H1 (cell line): ENCODE data around the gene GRID1. TPM values are rescaled to one million over a fixed set of nuclear protein-coding genes. Genes with fewer than 3 reads are reported as not detected.

Source experiments
- CTCF ChIA-PET: fragments of 300-600 bp; sonication (Branson Sonifier 250); formaldehyde crosslinking; loops from one replicate; lab custom pipeline; 2021; ENCODE audit not compliant: partially characterized antibody; lab: Charles Lee
- POLR2A ChIA-PET: fragments of 300-600 bp; sonication (Branson Sonifier 250); formaldehyde crosslinking; loops from one replicate; lab custom pipeline; 2021; ENCODE audit warnings: inconsistent platforms; ENCODE audit not compliant: partially characterized antibody; lab: Charles Lee
- DNase-seq, 2 experiments: peaks; one replicate each; pipeline versions ENCODE4 v3.0.0 to v3.0.0-alpha.2; 2010 to 2022; ENCODE audit warnings: low spot score in 2 of 2, low read depth in 1 of 2, mixed read lengths in 1 of 2
- FAIRE-seq: peaks from 2 replicates; lab custom pipeline; 2011; peaks lifted over from hg19 to GRCh38; lab: Jason Lieb, UNC
- H2AFZ ChIP-seq: 2 replicates; pipeline ENCODE4 v1.8.1; 2012; ENCODE audit warnings: low read length, inconsistent platforms
- H2AK5ac ChIP-seq: 2 replicates; pipeline ENCODE4 v1.6.1; 2013; ENCODE audit warnings: low read depth, low read length
- H2BK120ac ChIP-seq: replicated peaks from 2 replicates; pipeline ENCODE3; 2013; ENCODE audit warnings: low read depth, low read length, inconsistent platforms
- H2BK12ac ChIP-seq: 2 replicates; pipeline ENCODE4 v1.6.1; 2013; ENCODE audit warnings: low read depth, low read length
- H2BK15ac ChIP-seq: 2 replicates; pipeline ENCODE4 v1.6.1; 2013; ENCODE audit warnings: low read length
- H2BK20ac ChIP-seq: 2 replicates; pipeline ENCODE4 v1.6.1; 2013; ENCODE audit warnings: low read length
- H2BK5ac ChIP-seq: 2 replicates; pipeline ENCODE4 v1.6.1; 2013; ENCODE audit warnings: low read depth, low read length
- H3K14ac ChIP-seq: 2 replicates; pipeline ENCODE4 v1.6.1; 2013; ENCODE audit warnings: inconsistent platforms; ENCODE audit not compliant: insufficient read length
- H3K18ac ChIP-seq: 2 replicates; pipeline ENCODE4 v1.6.1; 2013; ENCODE audit warnings: low read length; ENCODE audit errors: extremely low read depth
- H3K23ac ChIP-seq: 2 replicates; pipeline ENCODE4 v1.6.1; 2013; ENCODE audit warnings: inconsistent platforms; ENCODE audit not compliant: insufficient read length
- H3K23me2 ChIP-seq: 2 replicates; pipeline ENCODE4 v1.6.1; 2013; ENCODE audit warnings: low read depth, low read length
- H3K27ac ChIP-seq: 2 replicates; pipeline ENCODE4 v1.6.1; 2011; ENCODE audit warnings: low read depth, low read length, inconsistent platforms
- H3K27me3 ChIP-seq, 4 experiments: replicated peaks in 1 of 4; 1 replicate in 1 of 4; 2 replicates in 3 of 4; pipeline versions ENCODE4 v1.6.1 to v1.8.1; 2011 to 2013; ENCODE audit warnings: low read length in 3 of 4, mild to moderate bottlenecking in 3 of 4, inconsistent platforms in 2 of 4, mixed read lengths in 2 of 4, moderate library complexity in 1 of 4; ENCODE audit not compliant: control insufficient read depth in 3 of 4, insufficient read depth in 3 of 4; ENCODE audit errors: extremely low read depth in 1 of 4
- H3K36me3 ChIP-seq, 4 experiments: 2 replicates each; pipeline versions ENCODE4 v1.6.1 to v1.8.1; 2011 to 2013; ENCODE audit warnings: mild to moderate bottlenecking in 4 of 4, low read length in 3 of 4, moderate library complexity in 2 of 4, control low read depth in 1 of 4, inconsistent platforms in 1 of 4; ENCODE audit not compliant: insufficient read depth in 4 of 4, control insufficient read depth in 2 of 4
- H3K4ac ChIP-seq: replicated peaks from 2 replicates; pipeline ENCODE3; 2013; ENCODE audit warnings: low read length, low read depth, mixed read lengths, inconsistent platforms; ENCODE audit not compliant: insufficient read length
- H3K4me1 ChIP-seq, 4 experiments: replicated peaks in 1 of 4; 1 replicate in 1 of 4; 2 replicates in 3 of 4; pipeline versions ENCODE4 v1.6.1 to v1.8.1; 2011 to 2013; ENCODE audit warnings: low read length in 3 of 4, inconsistent platforms in 2 of 4, mixed read lengths in 1 of 4; ENCODE audit not compliant: insufficient read depth in 4 of 4, control insufficient read depth in 3 of 4
- H3K4me2 ChIP-seq, 2 experiments: 2 replicates each; pipeline versions ENCODE4 v1.6.1 to v1.8.1; 2011 to 2013; ENCODE audit warnings: low read depth in 2 of 2, low read length in 2 of 2, control low read depth in 1 of 2, inconsistent platforms in 1 of 2, mild to moderate bottlenecking in 1 of 2; ENCODE audit not compliant: insufficient read depth in 1 of 2
- H3K4me3 ChIP-seq, 4 experiments: fragments of 200-600, 300-600 bp in 1 of 4; sonication (generic), shearing (Covaris generic), sonication (Bioruptor Twin) in 1 of 4; 2 replicates each; pipeline versions ENCODE4 v1.5.1 to v1.8.1; 2011 to 2016; ENCODE audit warnings: low read length in 4 of 4, low read depth in 3 of 4, control low read depth in 2 of 4, inconsistent platforms in 2 of 4, mild to moderate bottlenecking in 2 of 4, mixed read lengths in 1 of 4, moderate library complexity in 1 of 4; ENCODE audit not compliant: insufficient read depth in 2 of 4; ENCODE audit errors: extremely low read depth in 1 of 4
- H3K56ac ChIP-seq: replicated peaks from 2 replicates; pipeline ENCODE3; 2013; ENCODE audit warnings: low read depth, mild to moderate bottlenecking, mixed read lengths, low read length, inconsistent platforms; ENCODE audit not compliant: insufficient read length
- H3K79me1 ChIP-seq: 2 replicates; pipeline ENCODE4 v1.6.1; 2013; ENCODE audit warnings: low read depth, low read length, control low read depth
- H3K79me2 ChIP-seq, 2 experiments: 2 replicates each; pipeline versions ENCODE4 v1.6.1 to v1.8.1; 2012 to 2013; ENCODE audit warnings: low read length in 2 of 2, mild to moderate bottlenecking in 2 of 2, inconsistent platforms in 1 of 2; ENCODE audit not compliant: insufficient read depth in 2 of 2, control insufficient read depth in 1 of 2
- H3K9ac ChIP-seq, 4 experiments: replicated peaks in 1 of 4; 1 replicate in 1 of 4; 2 replicates in 3 of 4; pipeline versions ENCODE4 v1.6.1 to v1.8.1; 2011 to 2013; ENCODE audit warnings: low read depth in 3 of 4, low read length in 3 of 4, control low read depth in 2 of 4, mild to moderate bottlenecking in 2 of 4, moderate library complexity in 2 of 4, inconsistent platforms in 1 of 4; ENCODE audit errors: extremely low read depth in 1 of 4
- H3K9me3 ChIP-seq, 2 experiments: 2 replicates each; pipeline versions ENCODE4 v1.6.1 to v1.8.1; 2012 to 2013; ENCODE audit warnings: mild to moderate bottlenecking in 2 of 2, moderate library complexity in 2 of 2, control low read depth in 1 of 2, inconsistent platforms in 1 of 2, low read depth in 1 of 2, low read length in 1 of 2, mixed read lengths in 1 of 2; ENCODE audit not compliant: insufficient read depth in 2 of 2
- H4K20me1 ChIP-seq, 2 experiments: replicated peaks in 1 of 2; 2 replicates each; pipeline versions ENCODE3 to v1.8.1; 2011 to 2013; ENCODE audit warnings: inconsistent platforms in 2 of 2, low read length in 2 of 2, mild to moderate bottlenecking in 1 of 2; ENCODE audit not compliant: insufficient read depth in 2 of 2, control insufficient read depth in 1 of 2
- H4K5ac ChIP-seq: 2 replicates; pipeline ENCODE4 v1.6.1; 2013; ENCODE audit warnings: low read length, low read depth, mixed read lengths, inconsistent platforms; ENCODE audit not compliant: insufficient read length
- H4K8ac ChIP-seq: 2 replicates; pipeline ENCODE4 v1.8.0; 2013; ENCODE audit warnings: mild to moderate bottlenecking, moderate library complexity, low read length, inconsistent platforms; ENCODE audit not compliant: insufficient read depth; ENCODE audit errors: extremely low read depth
- H4K91ac ChIP-seq: replicated peaks from 2 replicates; pipeline ENCODE3; 2013; ENCODE audit warnings: low read length, mixed read lengths, inconsistent platforms; ENCODE audit not compliant: insufficient read length
- ASH2L ChIP-seq: fragments of 200-600, 300-600 bp; sonication (generic); IDR thresholded peaks from one replicate; pipeline ENCODE4 v1.7.1; 2017; ENCODE audit warnings: low read length
- ATF3 ChIP-seq: IDR thresholded peaks from 2 replicates; pipeline ENCODE4 v1.6.1; 2011; ENCODE audit warnings: low read depth, mild to moderate bottlenecking, low read length; ENCODE audit not compliant: insufficient read depth
- BACH1 ChIP-seq: IDR thresholded peaks from 2 replicates; pipeline ENCODE4 v1.6.1; 2012; ENCODE audit warnings: low read length, improper control_type of control experiment
- CBX5 ChIP-seq: fragments of 300-800, 300-1000 bp; sonication (generic); IDR thresholded peaks from 2 replicates; pipeline ENCODE4 v1.7.1; 2016; ENCODE audit warnings: antibody characterized with exemption, low read length, low read depth
- CBX8 ChIP-seq: fragments of 300-800, 300-1000 bp; sonication (generic); IDR thresholded peaks from 2 replicates; pipeline ENCODE4 v1.7.1; 2016; ENCODE audit warnings: low read depth, low read length, borderline replicate concordance
- CHD1 ChIP-seq: IDR thresholded peaks from 2 replicates; pipeline ENCODE4 v1.6.1; 2012; ENCODE audit warnings: low read depth, low read length, improper control_type of control experiment
- CTBP2 ChIP-seq: IDR thresholded peaks from 2 replicates; pipeline ENCODE4 v1.7.0; 2011; ENCODE audit warnings: borderline replicate concordance, mild to moderate bottlenecking, moderate library complexity, mixed read lengths, low read length; ENCODE audit not compliant: insufficient read depth, insufficient read length
- HDAC6 ChIP-seq: IDR thresholded peaks from one replicate; pipeline ENCODE4 v1.7.1; 2012; ENCODE audit warnings: low read depth, mild to moderate bottlenecking, inconsistent platforms, low read length, moderate library complexity
- RAD21 ChIP-seq, 2 experiments: IDR thresholded peaks in 1 of 2; conservative IDR thresholded peaks in 1 of 2; 2 replicates each; pipeline ENCODE4 v1.6.1; 2011; ENCODE audit warnings: low read depth in 2 of 2, low read length in 2 of 2, improper control_type of control experiment in 1 of 2, inconsistent platforms in 1 of 2, mild to moderate bottlenecking in 1 of 2, moderate library complexity in 1 of 2
- SIN3A ChIP-seq, 2 experiments: IDR thresholded peaks in 1 of 2; conservative IDR thresholded peaks in 1 of 2; 2 replicates each; pipeline ENCODE4 v1.6.1; 2011 to 2012; ENCODE audit warnings: low read length in 2 of 2, improper control_type of control experiment in 1 of 2, low read depth in 1 of 2, mild to moderate bottlenecking in 1 of 2
- SUZ12 ChIP-seq: fragments of 200-600 bp; sonication (generic); IDR thresholded peaks from 2 replicates; pipeline ENCODE4 v1.6.1; 2012; ENCODE audit warnings: mild to moderate bottlenecking, inconsistent platforms, low read length, moderate library complexity, mixed read lengths
- TCF12 ChIP-seq: IDR thresholded peaks from 2 replicates; pipeline ENCODE4 v1.6.1; 2011; ENCODE audit warnings: low read depth, mild to moderate bottlenecking, low read length
- ZNF274 ChIP-seq: IDR thresholded peaks from 2 replicates; pipeline ENCODE4 v1.7.0; 2012; ENCODE audit warnings: low read length, borderline replicate concordance; ENCODE audit errors: extremely low read depth
- WGBS, 2 experiments: shearing (Covaris generic) in 1 of 2; methylation state at CpG; one replicate each; pipeline versions ENCODE4 v1.1.6 to v1.1.7; 2013 to 2015; ENCODE audit warnings: low lambda C conversion rate in 2 of 2, mixed read lengths in 2 of 2, inconsistent platforms in 1 of 2, low coverage in 1 of 2, missing lambda C conversion rate in 1 of 2; ENCODE audit not compliant: insufficient replicate concordance in 2 of 2, insufficient coverage in 1 of 2, insufficient read length in 1 of 2; ENCODE audit errors: extremely low coverage in 1 of 2, missing lambda C conversion rate in 1 of 2; 5-methylcytosine and 5-hydroxymethylcytosine counted together
- polyA plus RNA-seq, 7 experiments: library from polyadenylated mRNA; depleted of rRNA in 3 of 7; stranded (reverse) in 5 of 7; unstranded in 2 of 7; fragments of >200 nt in 5 of 7; fragments of 200-250 nt in 2 of 7; gene quantifications; 1 replicate in 5 of 7; 2 replicates in 1 of 7; 4 replicates in 1 of 7; pipeline versions ENCODE4 v1.2.1 to v1.2.3, GENCODE V29; 2011 to 2013; ENCODE audit warnings: missing spikeins in 2 of 7, mixed read lengths in 2 of 7
- total RNA-seq: library from RNA; stranded (reverse); fragmentation: NEBNext Ultra II Directional; extraction: Animal tissue kit (Norgen Biotek cat#: 25700); gene quantifications from 2 replicates; pipeline ENCODE4 v1.2.1, GENCODE V29; 2021

The GRID1 gene
- total and polyA plus RNA-seq, 2 of the 8 experiments (the other 6 are each of a cell fraction or from before 2014, with no cell fraction given) = 0.22 to 0.30 TPM

- no peak overlapping the region for H3K4me2 ChIP-seq
- H4K20me1 ChIP-seq = no peaks in the 10 kb centered on the region
- no peak overlapping the region for H4K8ac ChIP-seq
- no peak overlapping the region for H2AK5ac ChIP-seq
- no peak overlapping the region for H2BK15ac ChIP-seq
- H3K18ac ChIP-seq = no peak overlapping the region
- no peak for FAIRE-seq
- H3K9ac ChIP-seq = no peak overlapping the region
- H2BK5ac ChIP-seq = no peak overlapping the region
- no peak overlapping the region for H4K5ac ChIP-seq
- H3K79me1 ChIP-seq = no peaks in the 10 kb centered on the region
- no peaks in the 10 kb centered on the region for H3K4me1 ChIP-seq
- no peak overlapping the region for H3K4me3 ChIP-seq
- H3K79me2 ChIP-seq = no peaks in the 10 kb centered on the region
- H2BK20ac ChIP-seq = no peak overlapping the region
- H3K27ac ChIP-seq = no peak overlapping the region
- H3K9me3 ChIP-seq = no peaks in the 10 kb centered on the region
- H3K23ac ChIP-seq = no peak overlapping the region
- no peak overlapping the region for H3K4ac ChIP-seq
- WGBS, 2 experiments = 94% methylated on average over 6 of the region's 6 CpGs; no CpG with 5 or more reads in 1 of the 2 experiments
- ChIA-PET POLR2A (no interaction called here), CTCF (interaction anchor here (0.7 to 1.6 kb wide), 3 partner anchors 14 to 48 kb away, joined by 3 to 6 read pairs (median 3); no protein-coding TSS in a partner anchor)
- H2BK12ac ChIP-seq = no peak overlapping the region
- no peak overlapping the region for H2BK120ac ChIP-seq
- H3K14ac ChIP-seq = no peak overlapping the region
- no peaks in the 10 kb centered on the region for H3K23me2 ChIP-seq
- H3K27me3 ChIP-seq = no peaks in the 10 kb centered on the region
- H4K91ac ChIP-seq = no peak overlapping the region
- no peak overlapping the region for H2AFZ ChIP-seq
- no peak overlapping the region for H3K56ac ChIP-seq
- no peaks in the 10 kb centered on the region for H3K36me3 ChIP-seq
- no peak for DNase-seq
- TF ChIP-seq BACH1 = no peak
- TF ChIP-seq CBX8 = no peak
- no peak for TF ChIP-seq RAD21 (IDR thresholded peaks at IDR 0.05 in 1 of 2, conservative IDR thresholded peaks at IDR 0.05 in 1 of 2; ENCODE audit: low read depth in 2 of 2, low read length in 2 of 2)
- TF ChIP-seq TCF12 = no peak
- TF ChIP-seq ZNF274 = no peak
- TF ChIP-seq ASH2L = no peak
- TF ChIP-seq ATF3 = no peak
- TF ChIP-seq CBX5 = no peak
- no peak for TF ChIP-seq SUZ12
- TF ChIP-seq SIN3A (conservative IDR thresholded peaks at IDR 0.05 in 1 of 2, IDR thresholded peaks at IDR 0.05 in 1 of 2; ENCODE audit: low read depth in 1 of 2, low read length in 2 of 2) = no peak
- no peak for TF ChIP-seq HDAC6
- TF ChIP-seq CTBP2 = no peak
- no peak for TF ChIP-seq CHD1
Observed at GRCh38 chr10:86062647-86063145, 303.9 kb downstream of the GRID1 start.
